Activated T-cell treated with anti-CD3 and anti-CD28 coated beads, Interleukin-2, amount 50 U/mL, for 1 hour (primary cell): ENCODE measurements around the gene SOX12.

Experiments
- DNase-seq: peaks from one replicate; pipeline ENCODE4 v3.0.0-alpha.2; 2020

The SOX12 gene

GRCh38 chr20:325045-325888 is at the start of gene SOX12:
TSS of gene SOX12 (plus strand) at chr20:325552. CDS start at chr20:325925, 373 bp downstream.
- DNase-seq: peak; percentile 98

DNA sequence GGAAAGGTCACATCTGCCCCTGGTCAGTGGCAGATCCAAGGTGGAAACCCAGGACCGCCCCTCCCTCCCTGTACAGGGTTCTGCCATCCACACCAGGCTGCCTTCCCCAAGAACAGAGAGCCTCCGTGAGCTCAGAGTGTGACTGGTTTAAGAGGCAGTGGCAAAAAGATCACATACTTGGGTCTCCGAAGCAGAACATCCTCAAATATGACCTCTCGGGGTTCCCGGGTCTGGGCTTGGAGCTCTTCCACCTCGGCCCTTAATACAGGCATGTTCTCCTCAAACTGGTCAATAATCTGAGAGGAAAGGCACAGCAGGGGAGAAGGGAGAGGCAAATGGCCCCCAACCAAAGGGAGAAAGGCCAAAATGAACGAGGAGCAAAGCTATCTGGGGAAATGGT is 49.6 kb upstream of the SOX12 start:
- no peak for DNase-seq

DNA sequence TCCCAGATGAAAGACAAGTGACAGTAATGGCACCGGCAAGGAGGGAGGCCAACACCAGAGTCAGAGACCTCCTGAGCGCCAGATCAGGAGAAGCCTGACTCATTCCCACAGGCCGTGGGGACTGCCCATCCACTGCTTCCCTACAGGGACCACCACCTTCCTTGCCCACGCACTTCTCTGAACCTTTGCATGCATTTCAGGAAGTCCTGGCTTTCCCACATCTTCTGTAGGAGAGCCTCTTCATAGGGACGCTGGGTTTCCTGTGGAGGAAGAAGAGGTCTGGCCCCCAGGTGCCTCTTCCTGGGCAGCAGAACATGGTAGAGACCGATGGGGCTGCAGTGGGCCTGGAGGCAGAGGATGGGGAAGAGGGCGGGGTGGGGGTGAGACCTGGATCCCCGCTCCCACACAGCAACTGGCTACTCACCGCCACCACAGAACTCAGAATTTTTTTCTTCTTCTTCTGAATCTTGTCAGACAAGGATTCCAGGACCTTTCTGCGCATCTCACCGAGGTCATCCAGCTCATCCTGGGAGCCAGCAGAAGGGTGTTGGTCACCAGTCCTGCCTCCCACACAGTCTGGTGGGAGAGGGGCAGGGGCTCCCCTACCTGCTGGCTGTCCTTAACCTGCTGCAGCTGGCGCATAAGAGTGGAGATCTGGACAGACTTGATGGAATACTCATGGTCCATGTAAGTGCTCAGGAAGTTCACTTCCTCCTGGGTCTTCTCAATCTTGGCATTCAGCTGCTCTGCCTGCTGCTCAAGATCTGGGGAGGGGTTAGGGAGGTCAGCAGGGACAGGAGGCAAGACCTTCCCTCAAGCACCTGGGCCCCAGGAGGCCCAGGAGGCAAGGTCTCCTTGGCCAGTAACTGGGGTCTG is 48.5 kb upstream of the SOX12 start:
- no peak for DNase-seq

DNA sequence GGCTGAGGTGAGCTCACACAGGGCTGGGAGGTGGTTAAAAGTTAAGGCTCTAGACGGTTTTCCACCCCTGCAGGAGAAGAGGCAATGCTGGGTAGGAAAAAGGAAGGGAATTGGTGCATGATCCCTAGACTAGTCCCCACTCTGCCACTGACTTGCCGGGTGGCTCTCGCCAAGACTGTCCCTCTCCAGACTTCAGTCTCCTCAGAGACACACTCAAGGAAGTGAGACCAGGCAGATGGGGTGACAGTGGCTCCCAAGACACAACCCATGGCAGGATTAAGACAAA is 47.9 kb upstream of the SOX12 start:
- DNase-seq: no peak

GRCh38 chr20:278181-278580 is 47.2 kb upstream of the SOX12 start:
- no peak for DNase-seq

DNA sequence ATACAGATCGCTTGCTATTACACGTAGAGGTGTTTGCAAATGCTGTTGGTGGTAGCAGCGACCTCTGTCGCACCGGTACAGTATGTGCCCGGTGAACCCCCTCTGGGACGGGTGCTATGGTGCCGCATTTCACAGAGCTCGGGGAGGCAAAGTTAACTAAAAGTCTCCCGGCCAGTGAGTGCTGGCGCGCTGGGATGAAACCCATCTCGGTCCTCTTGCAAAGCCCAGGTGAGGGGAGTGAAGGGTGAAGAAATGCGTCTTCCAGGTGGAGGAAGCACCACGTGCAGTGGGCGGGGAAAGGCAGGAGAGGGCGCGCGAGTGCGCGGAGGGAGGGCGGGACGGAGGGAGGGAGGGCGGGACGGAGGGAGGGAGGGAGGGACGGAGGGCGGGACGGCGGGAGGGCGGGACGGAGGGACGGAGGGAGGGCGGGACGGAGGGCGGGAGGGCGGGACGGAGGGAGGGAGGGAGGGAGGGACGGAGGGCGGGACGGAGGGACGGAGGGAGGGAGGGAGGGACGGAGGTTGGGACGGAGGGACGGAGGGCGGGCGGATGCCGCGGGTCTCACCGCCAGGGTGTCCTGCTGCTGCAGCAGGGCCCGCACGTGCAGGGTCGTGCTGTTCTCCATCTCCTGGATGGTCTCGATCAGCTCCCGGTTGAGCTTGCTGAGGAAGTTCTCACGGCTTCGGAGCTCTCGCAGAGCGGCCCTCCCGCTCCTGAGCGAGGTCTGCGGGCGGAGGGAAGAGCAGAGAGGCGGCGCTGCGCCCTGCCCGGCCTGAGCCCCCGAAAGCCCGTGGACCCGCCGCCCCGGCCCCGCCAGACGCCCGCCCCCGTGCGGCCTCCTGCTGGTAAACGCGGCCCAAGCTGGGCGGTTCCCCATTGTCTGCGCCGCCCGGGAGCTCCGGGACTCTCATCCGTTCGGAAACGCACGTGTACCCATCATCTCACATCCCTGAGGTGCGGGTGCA is 46.5 kb upstream of the SOX12 start:
- DNase-seq: no peak

- no peak for DNase-seq
These were observed 41.2 kb upstream of the SOX12 start for GRCh38 chr20:284172-284571.

DNA sequence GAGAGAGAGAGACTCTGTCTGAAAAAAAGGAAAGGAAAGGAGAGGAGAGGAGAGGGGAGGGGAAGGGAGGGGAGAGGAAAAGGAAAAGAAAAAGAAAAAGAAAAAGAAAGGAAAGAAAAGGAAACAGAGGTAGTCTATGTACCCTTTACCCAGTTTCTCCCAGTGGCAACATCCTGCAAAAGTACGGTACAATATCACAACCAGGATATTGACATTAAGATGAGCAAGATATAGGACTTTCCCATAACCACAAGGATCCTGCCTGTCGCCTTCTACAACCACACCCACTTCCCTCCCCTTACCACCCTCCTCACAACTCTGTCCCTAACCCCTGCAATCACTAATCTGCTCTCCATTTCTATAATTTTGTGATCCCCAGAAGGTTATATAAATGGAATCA is 38.8 kb upstream of the SOX12 start:
- DNase-seq: no peak

DNA sequence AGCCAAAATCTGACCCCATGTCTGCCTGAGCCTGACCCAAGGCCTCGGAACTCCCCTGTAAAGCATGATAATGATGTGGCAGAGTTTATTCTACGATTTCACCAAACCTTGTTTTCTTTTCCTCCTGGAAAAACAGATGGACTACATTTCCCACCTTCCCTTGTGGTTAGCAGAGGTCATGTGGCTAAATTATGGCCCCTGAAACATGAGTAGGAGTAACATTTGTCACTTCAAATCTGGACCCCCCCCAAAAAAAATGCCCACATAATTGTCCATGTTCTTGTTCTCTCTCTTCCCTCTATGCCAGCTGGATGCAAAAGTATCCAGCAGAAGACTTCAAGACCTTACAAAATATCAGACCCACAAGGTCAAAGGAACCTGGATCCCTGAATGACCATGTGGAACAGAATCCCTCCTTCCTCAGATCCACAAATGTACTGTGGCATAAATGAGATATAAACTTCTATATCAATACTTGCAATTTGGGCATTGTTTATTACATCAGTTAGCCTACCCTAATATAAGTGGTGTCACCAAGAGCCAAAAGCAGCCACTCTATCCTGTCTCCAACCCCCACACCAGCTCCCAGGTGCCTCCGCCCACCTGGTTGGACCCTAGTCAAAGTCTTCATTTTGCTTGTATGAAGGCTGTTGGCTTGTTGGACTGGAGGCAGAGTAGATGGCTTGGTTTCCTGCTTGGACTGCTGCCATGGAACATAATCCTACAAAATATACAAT is 36.2 kb upstream of the SOX12 start:
- DNase-seq: no peak

DNA sequence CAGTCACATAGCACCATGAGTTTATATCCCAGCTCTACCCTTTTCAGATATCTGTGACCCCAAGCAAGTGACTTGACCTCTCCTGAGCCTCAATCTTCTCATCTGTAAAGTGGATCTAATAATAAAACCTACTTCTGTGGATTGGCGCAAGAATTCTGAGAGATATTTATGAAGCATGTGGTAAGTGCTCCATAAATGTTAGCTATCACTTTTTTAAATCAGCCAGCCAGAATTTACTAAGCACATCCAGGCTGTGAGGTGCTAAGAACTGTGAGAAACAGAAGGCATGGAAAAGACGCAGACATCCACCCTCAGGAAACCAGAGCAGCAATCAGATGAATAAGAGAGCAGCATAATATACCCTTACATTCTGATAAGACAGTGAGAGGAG is 35.7 kb upstream of the SOX12 start:
- DNase-seq: no peak

GRCh38 chr20:290084-290831 is 35.1 kb upstream of the SOX12 start, which contains the start of gene C20orf96:
TSS of gene C20orf96 (minus strand) at chr20:290750. CDS start at chr20:290610, 140 bp downstream.
- peak; percentile 81 for DNase-seq

- no peak for DNase-seq
These were observed 30.8 kb upstream of the SOX12 start for GRCh38 chr20:294602-295001.

- no peak for DNase-seq
These were observed 29.5 kb upstream of the SOX12 start for GRCh38 chr20:295804-296203.

DNA sequence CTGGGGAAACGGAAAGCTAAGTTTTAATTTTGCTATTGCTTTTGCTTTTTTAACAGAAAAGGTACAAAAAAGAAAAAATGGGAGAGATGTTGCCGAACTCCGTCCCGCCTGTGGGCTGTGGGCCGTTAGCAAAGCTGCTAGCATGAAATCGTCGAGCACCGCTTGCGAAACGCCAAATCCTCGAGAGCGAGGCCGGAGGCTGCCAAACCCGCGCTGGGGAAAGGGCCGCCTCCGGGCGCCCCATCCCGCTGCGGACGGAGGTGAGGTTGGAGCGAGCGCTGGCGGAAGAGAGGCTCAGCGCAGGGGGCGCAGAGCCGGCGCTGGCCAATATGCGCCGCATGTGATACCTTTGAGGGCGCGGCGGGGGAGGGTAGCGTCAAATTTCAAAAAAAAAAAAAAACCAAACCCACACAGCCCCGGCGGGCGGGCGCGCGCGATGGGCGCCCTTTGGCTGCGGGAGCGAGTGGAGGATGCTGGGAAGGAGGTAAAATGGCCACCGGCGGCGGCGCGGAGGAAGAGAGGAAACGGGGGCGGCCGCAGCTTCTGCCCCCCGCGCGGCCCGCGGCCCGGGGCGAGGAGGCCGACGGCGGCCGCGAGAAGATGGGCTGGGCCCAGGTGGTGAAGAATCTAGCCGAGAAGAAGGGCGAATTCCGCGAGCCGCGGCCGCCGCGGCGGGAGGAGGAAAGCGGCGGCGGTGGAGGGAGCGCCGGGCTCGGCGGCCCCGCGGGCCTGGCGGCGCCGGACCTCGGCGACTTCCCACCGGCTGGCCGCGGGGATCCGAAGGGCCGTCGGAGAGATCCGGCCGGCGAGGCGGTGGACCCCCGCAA is 28.0 kb upstream of the SOX12 start, which contains the start of gene ZCCHC3:
Gene ZCCHC3 (plus strand): TSS at position 473 of the 827 bp plus-strand sequence. CDS start 17 bp downstream, at position 490.
- DNase-seq: peak; percentile 82

DNA sequence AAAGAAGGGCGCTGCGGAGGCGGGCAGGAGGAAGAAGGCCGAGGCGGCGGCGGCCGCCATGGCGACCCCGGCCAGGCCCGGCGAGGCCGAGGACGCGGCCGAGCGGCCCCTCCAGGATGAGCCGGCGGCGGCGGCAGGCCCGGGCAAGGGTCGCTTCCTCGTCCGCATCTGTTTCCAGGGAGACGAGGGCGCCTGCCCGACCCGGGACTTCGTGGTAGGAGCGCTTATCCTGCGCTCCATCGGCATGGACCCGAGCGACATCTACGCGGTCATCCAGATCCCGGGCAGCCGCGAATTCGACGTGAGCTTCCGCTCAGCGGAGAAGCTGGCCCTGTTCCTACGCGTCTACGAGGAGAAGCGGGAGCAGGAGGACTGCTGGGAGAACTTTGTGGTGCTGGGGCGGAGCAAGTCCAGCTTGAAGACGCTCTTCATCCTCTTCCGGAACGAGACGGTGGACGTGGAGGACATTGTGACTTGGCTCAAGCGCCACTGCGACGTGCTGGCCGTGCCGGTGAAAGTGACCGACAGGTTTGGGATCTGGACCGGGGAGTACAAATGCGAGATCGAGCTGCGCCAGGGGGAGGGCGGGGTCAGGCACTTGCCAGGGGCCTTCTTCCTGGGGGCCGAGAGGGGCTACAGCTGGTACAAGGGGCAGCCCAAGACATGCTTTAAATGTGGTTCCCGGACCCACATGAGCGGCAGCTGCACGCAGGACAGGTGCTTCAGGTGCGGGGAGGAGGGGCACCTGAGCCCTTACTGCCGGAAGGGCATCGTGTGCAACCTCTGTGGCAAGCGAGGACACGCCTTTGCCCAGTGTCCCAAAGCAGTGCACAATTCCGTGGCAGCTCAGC is 27.2 kb upstream of the SOX12 start:
- DNase-seq: peak; percentile 57

DNA sequence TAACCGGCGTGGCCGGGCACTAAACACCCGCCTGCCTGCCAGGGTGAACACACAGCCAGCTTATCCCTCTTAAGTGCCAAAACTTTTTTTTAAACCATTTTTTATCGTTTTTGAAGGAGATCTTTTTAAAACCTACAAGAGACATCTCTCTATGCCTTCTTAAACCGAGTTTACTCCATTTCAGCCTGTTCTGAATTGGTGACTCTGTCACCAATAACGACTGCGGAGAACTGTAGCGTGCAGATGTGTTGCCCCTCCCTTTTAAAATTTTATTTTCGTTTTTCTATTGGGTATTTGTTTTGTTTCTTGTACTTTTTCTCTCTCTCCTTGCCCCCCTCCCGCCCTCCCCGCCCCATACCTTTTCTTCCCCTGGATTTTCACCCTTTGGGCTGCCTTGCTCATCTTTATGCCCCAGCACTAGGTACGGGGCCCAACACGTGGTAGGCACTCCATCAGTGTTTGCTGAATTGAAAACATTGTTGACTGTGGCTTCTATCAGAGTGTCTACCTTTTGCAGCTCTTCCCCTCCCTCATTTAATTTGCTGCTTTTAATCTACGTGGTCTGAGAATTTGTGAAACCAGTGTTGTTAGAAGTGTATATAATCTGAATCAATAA is 26.5 kb upstream of the SOX12 start:
- no peak for DNase-seq

DNA sequence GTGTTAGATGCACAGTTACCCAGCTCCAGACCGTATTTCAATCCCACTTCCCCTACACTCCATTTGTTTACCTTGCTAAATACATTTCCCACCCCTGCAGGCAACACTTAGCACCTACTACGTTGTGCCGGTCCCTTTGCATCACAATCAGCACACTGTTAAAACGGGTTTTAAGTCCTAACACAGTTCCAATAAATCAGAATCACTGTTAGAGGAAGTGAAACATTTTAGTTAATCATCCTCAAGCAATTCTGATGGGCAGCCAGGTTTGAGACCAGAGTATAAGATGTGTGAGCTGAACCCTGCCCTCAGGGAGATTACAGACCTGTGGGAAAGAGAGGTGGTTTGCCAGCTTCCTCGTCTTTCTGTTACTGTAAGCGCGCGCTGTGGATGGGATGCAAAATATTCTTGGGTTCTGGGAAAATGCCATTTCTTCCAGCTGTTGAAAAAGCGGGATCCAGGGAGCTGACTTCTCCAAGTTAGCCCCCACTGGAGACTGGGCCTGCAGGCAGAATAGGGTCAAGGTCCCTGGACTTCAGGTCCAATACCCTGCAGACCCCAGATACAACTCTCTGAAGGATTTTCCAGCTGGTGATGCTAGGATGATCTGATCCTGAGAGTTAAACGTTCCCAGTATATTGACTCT is 24.9 kb upstream of the SOX12 start:
- no peak for DNase-seq
